Colonic mucosa (tissue), 4 donors: ENCODE data around the gene HOTAIR. TPM values are rescaled to one million over a fixed set of nuclear protein-coding genes. Genes with fewer than 3 reads are reported as not detected.

Experiments
- DNase-seq: peaks from one replicate; pipeline ENCODE4 v3.0.0-alpha.2; 2020
- H3K27ac ChIP-seq: fragments of 200-600 bp; one replicate; pipeline ENCODE4 v1.8.0; 2021
- H3K27me3 ChIP-seq: fragments of 200-600 bp; one replicate; pipeline ENCODE4 v1.8.0; 2021
- H3K36me3 ChIP-seq: fragments of 200-600 bp; one replicate; pipeline ENCODE4 v1.8.0; 2021
- H3K4me1 ChIP-seq: fragments of 200-600 bp; one replicate; pipeline ENCODE4 v1.8.0; 2021; ENCODE audit warnings: mild to moderate bottlenecking
- H3K4me3 ChIP-seq: fragments of 200-600 bp; one replicate; pipeline ENCODE4 v1.8.0; 2021
- H3K9ac ChIP-seq, 2 donors: one replicate each; pipeline ENCODE4 v1.7.0; 2013; ENCODE audit warnings: control low read depth in 2 of 2, low read depth in 2 of 2, low read length in 2 of 2
- H3K9me3 ChIP-seq: fragments of 200-600 bp; one replicate; pipeline ENCODE4 v1.8.0; 2021
- CTCF ChIP-seq: fragments of 200-600 bp; IDR thresholded peaks from one replicate; pipeline ENCODE4 v1.8.0; 2022; ENCODE audit warnings: antibody characterized with exemption, mild to moderate bottlenecking
- intact Hi-C: fragments of 100-400 bp; cut with DNase I; formaldehyde crosslinking; loops from one replicate; pipeline ENCODE4 v1.14.1; 2022
- total RNA-seq, 2 donors: library from RNA; stranded (reverse); fragmentation: NEBNext Ultra II Directional in 1 of 2; extraction: Animal tissue kit (Norgen Biotek cat#: 25700) in 1 of 2; gene quantifications; one replicate each; pipeline ENCODE4 v1.2.1, GENCODE V29; 2021
- donor health status: healthy.
- donor health status: DM: no; HTN: no; CAD: no.
- donor health status: DM: no; HTN: no; CAD: no.

The HOTAIR gene
- total RNA-seq, 2 donors from 2014 or later = not detected

GRCh38 chr12:54020591-54021405, 46.0 kb upstream of the HOTAIR start:
- no peak overlapping the region for H3K27ac ChIP-seq

GRCh38 chr12:54019924-54020590, 45.3 kb upstream of the HOTAIR start:
- no peak overlapping the region for H3K27ac ChIP-seq
- peaks cover 6% of the 10 kb centered on the region for H3K4me1 ChIP-seq
- H3K4me3 ChIP-seq = no peak overlapping the region
- H3K9ac ChIP-seq = no peak overlapping the region
- H3K27me3 ChIP-seq = peaks cover 97% of the 10 kb centered on the region
- H3K9me3 ChIP-seq = no peaks in the 10 kb centered on the region
- DNase-seq = no peak
- H3K36me3 ChIP-seq = no peaks in the 10 kb centered on the region
- intact Hi-C loops = no loop called here
- no peak for TF ChIP-seq CTCF

More at GRCh38 chr12:54020591-54021405, 46.0 kb upstream of the HOTAIR start:
- no peaks in the 10 kb centered on the region for H3K9me3 ChIP-seq
- H3K4me3 ChIP-seq = no peak overlapping the region
- intact Hi-C loops = no loop called here
- no peak for TF ChIP-seq CTCF
- DNase-seq = no peak
- H3K36me3 ChIP-seq = no peaks in the 10 kb centered on the region
- H3K4me1 ChIP-seq = peaks cover 6% of the 10 kb centered on the region
- H3K27me3 ChIP-seq = peaks cover 94% of the 10 kb centered on the region
- peak overlapping the region in 1 of 2 donors; percentile 12 for H3K9ac ChIP-seq

GRCh38 chr12:54019091-54019811, 44.5 kb upstream of the HOTAIR start:
- peaks cover 98% of the 10 kb centered on the region for H3K27me3 ChIP-seq
- no peak for TF ChIP-seq CTCF
- H3K36me3 ChIP-seq = no peaks in the 10 kb centered on the region
- no peaks in the 10 kb centered on the region for H3K9me3 ChIP-seq
- no peak for DNase-seq
- peaks cover 6% of the 10 kb centered on the region for H3K4me1 ChIP-seq
- intact Hi-C loops = no loop called here
- H3K27ac ChIP-seq = no peak overlapping the region
- H3K9ac ChIP-seq = peak overlapping the region in 1 of 2 donors; percentile 24
- no peak overlapping the region for H3K4me3 ChIP-seq

GRCh38 chr12:54018468-54018984, 43.8 kb upstream of the HOTAIR start:
- intact Hi-C loops = no loop called here
- H3K9ac ChIP-seq = peak overlapping the region in 1 of 2 donors; percentile 73
- peaks cover 96% of the 10 kb centered on the region for H3K27me3 ChIP-seq
- H3K27ac ChIP-seq = no peak overlapping the region
- no peak overlapping the region for H3K4me3 ChIP-seq
- no peak for DNase-seq
- TF ChIP-seq CTCF = no peak
- H3K36me3 ChIP-seq = no peaks in the 10 kb centered on the region
- peaks cover 6% of the 10 kb centered on the region for H3K4me1 ChIP-seq
- no peaks in the 10 kb centered on the region for H3K9me3 ChIP-seq

GRCh38 chr12:54017878-54018467, 43.2 kb upstream of the HOTAIR start:
- H3K4me3 ChIP-seq = peak overlapping the region; percentile 21

More at GRCh38 chr12:54017878-54018467, 43.2 kb upstream of the HOTAIR start:
- Histone ChIP-seq H3K4me1 (peaks cover 6% of the 10 kb centered on the region), H3K27me3 (peaks cover 96% of the 10 kb centered on the region), H3K9me3 (no peaks in the 10 kb centered on the region), H3K9ac (peak overlapping the region; percentile 40 to 73), H3K27ac (no peak overlapping the region), H3K36me3 (no peaks in the 10 kb centered on the region)
- peak; percentile 36 for DNase-seq
- intact Hi-C loops = no loop called here
- TF ChIP-seq CTCF = no peak
